NCI-H748 (cell line): Measurements from ENCODE around the gene TTC28.
"Not testable (repeated sequence)": the region's sequence is repeated elsewhere in the genome, so short reads cannot be mapped to it uniquely, and the experiment has no call there.

Experiments used
- DNase-seq: peaks from one replicate; lab custom pipeline; 2025; ENCODE audit not compliant: unreplicated experiment; lab: John Stamatoyannopoulos, UW

TTC28 gene

GRCh38 chr22:28563636-28564035 is 116.0 kb downstream of the TTC28 start:
- no peak for DNase-seq

- no peak for DNase-seq
Observed at GRCh38 chr22:28562324-28562723, 117.3 kb downstream of the TTC28 start.

GRCh38 chr22:28560743-28561101 is 118.9 kb downstream of the TTC28 start:
- DNase-seq, result not testable (repeated sequence)

- no peak for DNase-seq
Observed at GRCh38 chr22:28560046-28560742, 119.4 kb downstream of the TTC28 start.

GRCh38 chr22:28557184-28557583 is 122.5 kb downstream of the TTC28 start:
- DNase-seq, result no peak

- not testable (repeated sequence) for DNase-seq
Observed at GRCh38 chr22:28553108-28553866, 126.4 kb downstream of the TTC28 start.

GRCh38 chr22:28548406-28548805 is 131.2 kb downstream of the TTC28 start:
- no peak for DNase-seq

GRCh38 chr22:28547132-28547842 is 132.4 kb downstream of the TTC28 start:
- DNase-seq, result no peak

- no peak for DNase-seq
Observed at GRCh38 chr22:28544431-28544868, 135.2 kb downstream of the TTC28 start.

GRCh38 chr22:28542980-28543621 is 136.5 kb downstream of the TTC28 start:
- no peak for DNase-seq

- DNase-seq, result no peak
Observed at GRCh38 chr22:28541137-28541536, 138.5 kb downstream of the TTC28 start.

GRCh38 chr22:28538922-28539321 is 140.7 kb downstream of the TTC28 start:
- no peak for DNase-seq

GRCh38 chr22:28530565-28530964 is 149.1 kb downstream of the TTC28 start:
- not testable (repeated sequence) for DNase-seq

GRCh38 chr22:28529144-28529543 is 150.5 kb downstream of the TTC28 start:
- DNase-seq, result not testable (repeated sequence)

- no peak for DNase-seq
Observed at GRCh38 chr22:28521451-28521850, 158.2 kb downstream of the TTC28 start.

- no peak for DNase-seq
Observed at GRCh38 chr22:28514321-28514821, 165.3 kb downstream of the TTC28 start.

GRCh38 chr22:28512387-28512786 is 167.3 kb downstream of the TTC28 start:
- DNase-seq, result not testable (repeated sequence)

- no peak for DNase-seq
Observed at GRCh38 chr22:28507896-28508295, 171.7 kb downstream of the TTC28 start.

- no peak for DNase-seq
Observed at GRCh38 chr22:28506150-28506535, 173.5 kb downstream of the TTC28 start.

- DNase-seq, result no peak
Observed at GRCh38 chr22:28505416-28506149, 174.1 kb downstream of the TTC28 start.
